GM18907 (cell line): ENCODE measurements around the gene ABO.
"Not testable (repeated sequence)": the region's sequence is repeated elsewhere in the genome, so short reads cannot be mapped to it uniquely, and the experiment has no call there.

Experiments used
- ATAC-seq: cut with Tn5 transposase; IDR thresholded peaks from one replicate; pipeline ENCODE4 v1.9.1; 2021; ENCODE audit warnings: mild to moderate bottlenecking, moderate library complexity; ENCODE audit not compliant: unreplicated experiment

Gene ABO

GRCh38 chr9:133290751-133291302 is 15.8 kb upstream of the ABO start:
- no peak for ATAC-seq

GRCh38 chr9:133286523-133286922 is 11.5 kb upstream of the ABO start:
- no peak for ATAC-seq

GRCh38 chr9:133285252-133285775 is 10.3 kb upstream of the ABO start:
- ATAC-seq = no peak

GRCh38 chr9:133284362-133284761 is 9.4 kb upstream of the ABO start:
- no peak for ATAC-seq

GRCh38 chr9:133283255-133284032 is 8.4 kb upstream of the ABO start:
- not testable (repeated sequence) for ATAC-seq

- ATAC-seq = no peak
Measured at GRCh38 chr9:133282464-133283238, 7.7 kb upstream of the ABO start.

- ATAC-seq = no peak
Measured at GRCh38 chr9:133280392-133280791, 5.4 kb upstream of the ABO start.

GRCh38 chr9:133278161-133279114 is 3.4 kb upstream of the ABO start:
- no peak for ATAC-seq

GRCh38 chr9:133277467-133277866 is 2.5 kb upstream of the ABO start:
- ATAC-seq = no peak

GRCh38 chr9:133276923-133277322 is 1.9 kb upstream of the ABO start:
- ATAC-seq = no peak

GRCh38 chr9:133276001-133276884 is 1.2 kb upstream of the ABO start:
- no peak for ATAC-seq

- ATAC-seq = no peak
Measured at GRCh38 chr9:133274236-133275104, 531 bp downstream of the ABO start.

- no peak for ATAC-seq
Measured at GRCh38 chr9:133273819-133274218, 1.2 kb downstream of the ABO start.

- ATAC-seq = no peak
Measured at GRCh38 chr9:133273098-133273497, 1.9 kb downstream of the ABO start.

GRCh38 chr9:133269537-133270362 is 5.3 kb downstream of the ABO start:
- ATAC-seq = no peak

GRCh38 chr9:133269136-133269535 is 5.9 kb downstream of the ABO start:
- ATAC-seq = not testable (repeated sequence)

- no peak for ATAC-seq
Measured at GRCh38 chr9:133268335-133269056, 6.5 kb downstream of the ABO start.
